GM12865 (cell line): Measurements from ENCODE around the gene MAP3K9.

Experiments
- DNase-seq: peaks from one replicate; pipeline ENCODE4 v3.0.0; 2010; ENCODE audit warnings: low read depth
- H3K4me3 ChIP-seq: 2 replicates; pipeline ENCODE4 v1.5.1; 2011; ENCODE audit warnings: mild to moderate bottlenecking, low read depth, low read length, control low read depth
- CTCF ChIP-seq: IDR thresholded peaks from 2 replicates; pipeline ENCODE4 v1.5.1; 2011; ENCODE audit warnings: low read length, control low read depth, low read depth, inconsistent platforms; ENCODE audit not compliant: insufficient read depth; ENCODE audit errors: missing control alignments

The MAP3K9 gene

GRCh38 chr14:70789361-70789760 lies 20.0 kb downstream of the MAP3K9 start:
- DNase-seq: no peak

DNA sequence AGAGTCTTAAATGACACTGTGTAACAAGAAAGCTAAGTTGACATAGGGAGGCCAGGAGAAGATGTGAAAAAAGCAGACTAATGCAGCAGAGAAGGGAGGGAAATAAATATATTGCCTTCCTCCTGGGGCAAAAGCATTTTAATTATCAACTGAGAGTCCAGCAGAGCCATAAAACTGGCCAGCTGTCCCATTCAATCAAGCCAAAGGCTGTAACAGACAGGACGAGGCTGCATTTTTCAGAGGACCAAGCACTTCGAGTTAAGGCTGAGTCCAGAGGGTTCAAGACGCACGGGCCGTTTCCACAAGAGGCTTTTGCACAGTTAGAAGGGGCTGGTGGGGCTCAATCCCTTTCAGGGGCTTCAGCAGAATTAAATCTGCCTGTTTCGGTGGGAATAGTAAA lies 20.4 kb downstream of the MAP3K9 start:
- H3K4me3 ChIP-seq: no peak overlapping the region
- TF ChIP-seq CTCF: no peak
- DNase-seq: no peak

More at GRCh38 chr14:70789361-70789760, 20.0 kb downstream of the MAP3K9 start:
- no peak for TF ChIP-seq CTCF
- no peak overlapping the region for H3K4me3 ChIP-seq

- TF ChIP-seq CTCF: no peak
- DNase-seq: no peak
- no peak overlapping the region for H3K4me3 ChIP-seq
Measured at GRCh38 chr14:70785556-70785955, 23.8 kb downstream of the MAP3K9 start.

DNA sequence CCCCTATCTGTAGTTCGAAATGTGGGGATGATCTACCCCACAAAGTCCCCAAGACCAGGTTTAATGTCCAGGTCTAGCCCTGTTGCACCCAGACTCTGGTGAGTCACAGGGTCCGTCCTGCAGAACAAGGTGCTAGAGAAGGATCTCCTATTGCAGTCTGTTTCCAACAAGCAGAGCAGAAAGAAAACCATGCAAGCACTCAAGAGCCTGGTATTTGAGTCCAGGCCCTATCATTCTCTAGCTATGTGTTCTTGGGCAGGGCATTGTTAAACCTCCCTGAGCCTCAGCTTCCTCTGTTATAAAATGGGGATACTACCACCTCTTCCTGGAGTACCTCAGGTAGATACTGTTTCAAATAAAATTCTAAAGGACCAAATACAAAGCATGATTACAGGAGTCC lies 24.4 kb downstream of the MAP3K9 start:
- TF ChIP-seq CTCF: no peak
- no peak for DNase-seq
- no peak overlapping the region for H3K4me3 ChIP-seq

DNA sequence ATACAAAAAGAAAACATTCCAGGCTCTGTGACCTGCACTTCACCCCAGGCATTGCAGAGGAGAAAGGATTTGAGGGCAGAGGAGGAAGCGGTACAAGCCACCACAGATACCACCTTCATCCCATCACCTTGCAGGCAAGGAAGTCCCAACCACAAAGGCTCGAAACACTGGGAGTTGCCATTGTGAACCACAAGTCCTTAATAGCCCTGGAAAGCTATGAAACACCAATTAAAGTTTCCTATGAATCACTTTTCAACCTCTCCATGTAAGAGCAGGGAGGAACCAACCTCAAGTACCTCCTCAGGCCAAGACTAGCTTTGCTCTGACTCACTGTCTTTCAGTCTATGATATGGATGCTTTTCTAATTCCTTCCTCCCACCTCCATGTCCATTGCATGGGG lies 27.0 kb downstream of the MAP3K9 start:
- DNase-seq: no peak
- TF ChIP-seq CTCF: no peak
- H3K4me3 ChIP-seq: no peak overlapping the region

- no peak for TF ChIP-seq CTCF
- DNase-seq: peak; percentile 81
Measured at GRCh38 chr14:70780396-70781075, 28.8 kb downstream of the MAP3K9 start.

DNA sequence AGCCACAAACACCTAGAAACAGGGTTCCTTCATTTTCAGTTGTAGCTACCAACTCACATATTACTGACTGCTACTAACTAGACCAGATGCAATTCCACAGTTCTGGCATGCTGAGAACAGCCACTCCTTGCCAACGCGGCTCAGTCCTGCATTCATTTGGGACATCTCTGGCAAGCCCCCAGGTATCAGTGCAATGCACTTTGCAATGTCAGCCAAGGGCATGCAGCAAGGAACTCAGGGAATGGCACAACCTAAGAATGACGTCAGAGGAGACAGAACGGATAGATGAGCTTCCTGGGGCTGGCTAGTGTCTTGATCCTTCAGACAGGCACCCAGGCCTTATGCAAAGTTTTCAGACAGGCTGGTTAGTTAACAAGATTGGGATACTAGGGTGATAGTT lies 29.6 kb downstream of the MAP3K9 start:
- no peak for TF ChIP-seq CTCF
- H3K4me3 ChIP-seq: no peak overlapping the region
- no peak for DNase-seq

More at GRCh38 chr14:70780396-70781075, 28.8 kb downstream of the MAP3K9 start:
- peak overlapping the region; percentile 21 for H3K4me3 ChIP-seq
